Omental fat pad (tissue), 4 donors: ENCODE measurements around the gene UBE2Z. TPM values are rescaled to one million over a fixed set of nuclear protein-coding genes. Genes with fewer than 3 reads are reported as not detected.
A peak's percentile ranks its signal among the peaks of the same experiment; 100 is the strongest.
"Not testable (repeated sequence)": the region's sequence is repeated elsewhere in the genome, so short reads cannot be mapped to it uniquely, and the experiment has no call there.

Experiments used
- ATAC-seq: fragments of 150-250 bp; one replicate; pipeline ENCODE4 v1.9.1; 2016; ENCODE audit warnings: mild to moderate bottlenecking, moderate library complexity; ENCODE audit not compliant: low FRiP score
- DNase-seq: peaks from one replicate; pipeline ENCODE4 v3.0.0-alpha.2; 2019; ENCODE audit warnings: low spot score
- total RNA-seq, 4 donors: library from RNA; depleted of rRNA; stranded (reverse); fragments of >200 nt; gene quantifications; one replicate each; pipeline ENCODE4 v1.1.0, GENCODE V29; 2016
- TF ChIP-seq, protein P1 (sequence below), 3 donors: fragments of 450-650 bp; IDR thresholded peaks; one replicate each; pipeline ENCODE4 v1.5.1; 2016 to 2017; ENCODE audit warnings: antibody characterized with exemption in 3 of 3, mild to moderate bottlenecking in 3 of 3, moderate library complexity in 2 of 3

The UBE2Z gene
- total RNA-seq, 4 donors from 2014 or later: 54.0 to 63.2 (median 56.5) TPM

DNA sequence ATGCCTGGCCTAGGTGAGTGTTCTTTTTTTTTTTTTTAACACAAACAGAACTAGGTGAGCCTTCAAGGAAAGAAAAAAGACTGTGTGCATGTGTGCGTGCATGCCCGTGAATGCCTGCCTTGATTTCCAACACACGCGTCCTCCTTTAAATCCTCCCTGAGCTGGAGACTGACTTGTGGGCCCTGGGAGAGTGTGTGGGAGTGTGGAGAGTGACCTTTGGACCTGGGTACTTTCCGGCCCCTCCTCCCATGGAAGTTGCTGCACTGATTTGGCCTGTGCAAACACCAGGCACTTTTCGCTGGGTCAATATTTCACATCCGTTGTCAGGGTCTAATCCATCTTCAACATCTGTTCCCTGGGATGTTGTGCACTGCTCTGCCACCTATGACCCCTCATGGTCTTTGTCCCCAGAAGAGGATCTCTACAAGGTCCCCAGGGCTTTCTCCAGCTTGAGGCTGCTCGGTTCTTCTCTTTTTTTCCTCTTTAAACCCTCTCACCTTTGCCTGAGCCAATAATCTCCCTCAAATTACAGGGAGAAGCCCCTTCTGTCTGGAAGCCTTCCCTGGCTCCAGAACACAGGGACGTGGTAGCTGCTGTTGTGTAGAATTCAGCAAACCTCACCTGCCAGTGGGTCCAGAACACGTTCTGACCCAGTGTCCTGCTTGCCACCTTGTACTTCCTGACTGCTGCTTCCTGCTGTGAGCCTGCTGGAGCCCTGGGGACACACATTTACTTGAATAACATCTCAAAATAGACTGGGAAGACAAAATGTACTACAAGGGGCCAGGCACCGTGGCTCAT lies 36.5 kb upstream of the UBE2Z start:
- TF ChIP-seq, protein P1, sequence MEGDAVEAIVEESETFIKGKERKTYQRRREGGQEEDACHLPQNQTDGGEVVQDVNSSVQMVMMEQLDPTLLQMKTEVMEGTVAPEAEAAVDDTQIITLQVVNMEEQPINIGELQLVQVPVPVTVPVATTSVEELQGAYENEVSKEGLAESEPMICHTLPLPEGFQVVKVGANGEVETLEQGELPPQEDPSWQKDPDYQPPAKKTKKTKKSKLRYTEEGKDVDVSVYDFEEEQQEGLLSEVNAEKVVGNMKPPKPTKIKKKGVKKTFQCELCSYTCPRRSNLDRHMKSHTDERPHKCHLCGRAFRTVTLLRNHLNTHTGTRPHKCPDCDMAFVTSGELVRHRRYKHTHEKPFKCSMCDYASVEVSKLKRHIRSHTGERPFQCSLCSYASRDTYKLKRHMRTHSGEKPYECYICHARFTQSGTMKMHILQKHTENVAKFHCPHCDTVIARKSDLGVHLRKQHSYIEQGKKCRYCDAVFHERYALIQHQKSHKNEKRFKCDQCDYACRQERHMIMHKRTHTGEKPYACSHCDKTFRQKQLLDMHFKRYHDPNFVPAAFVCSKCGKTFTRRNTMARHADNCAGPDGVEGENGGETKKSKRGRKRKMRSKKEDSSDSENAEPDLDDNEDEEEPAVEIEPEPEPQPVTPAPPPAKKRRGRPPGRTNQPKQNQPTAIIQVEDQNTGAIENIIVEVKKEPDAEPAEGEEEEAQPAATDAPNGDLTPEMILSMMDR (IDR thresholded peaks at IDR 0.05): no peak
- DNase-seq (no peak), ATAC-seq (no peak)

DNA sequence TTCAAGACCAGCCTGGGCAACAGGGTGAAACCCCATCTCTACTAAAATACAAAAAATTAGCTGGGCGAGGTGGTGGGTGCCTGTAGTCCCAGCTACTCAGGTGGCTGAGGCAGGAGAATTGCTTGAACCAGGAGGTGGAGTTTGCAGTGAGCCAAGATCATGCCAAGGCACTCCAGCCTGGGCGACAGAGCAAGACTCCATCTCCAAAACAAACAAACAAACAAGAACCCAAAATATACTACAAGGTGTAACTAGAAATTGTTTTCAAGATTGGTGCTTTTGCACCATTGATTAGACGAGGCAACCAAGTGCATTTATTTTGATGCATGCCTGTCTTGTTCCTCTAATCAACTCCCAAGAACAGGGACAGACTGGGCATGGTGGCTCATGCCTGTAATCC lies 35.8 kb upstream of the UBE2Z start:
- not testable (repeated sequence) for DNase-seq, ATAC-seq

DNA sequence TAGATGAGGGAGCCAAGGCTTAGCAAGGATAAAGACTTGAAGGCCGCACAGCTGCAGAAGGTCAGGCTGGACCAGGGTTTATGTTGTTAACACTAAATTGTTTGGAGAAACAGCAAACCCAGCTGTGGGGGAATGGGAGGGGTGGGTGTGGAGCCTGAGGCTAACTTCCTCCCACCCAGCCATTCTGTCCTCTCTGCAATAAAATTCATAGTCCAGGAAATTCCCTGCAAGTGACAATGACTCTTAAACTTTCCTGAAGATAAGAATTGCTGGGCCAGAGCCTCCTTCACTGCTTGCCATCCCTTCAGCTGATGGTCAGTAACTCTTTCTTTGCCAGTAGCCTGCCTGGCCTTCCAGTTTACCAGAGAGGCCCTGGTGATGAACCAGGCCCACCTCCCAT lies 35.0 kb upstream of the UBE2Z start:
- no peak for ATAC-seq
- TF ChIP-seq, protein P1 (IDR thresholded peaks at IDR 0.05): no peak
- DNase-seq: no peak

DNA sequence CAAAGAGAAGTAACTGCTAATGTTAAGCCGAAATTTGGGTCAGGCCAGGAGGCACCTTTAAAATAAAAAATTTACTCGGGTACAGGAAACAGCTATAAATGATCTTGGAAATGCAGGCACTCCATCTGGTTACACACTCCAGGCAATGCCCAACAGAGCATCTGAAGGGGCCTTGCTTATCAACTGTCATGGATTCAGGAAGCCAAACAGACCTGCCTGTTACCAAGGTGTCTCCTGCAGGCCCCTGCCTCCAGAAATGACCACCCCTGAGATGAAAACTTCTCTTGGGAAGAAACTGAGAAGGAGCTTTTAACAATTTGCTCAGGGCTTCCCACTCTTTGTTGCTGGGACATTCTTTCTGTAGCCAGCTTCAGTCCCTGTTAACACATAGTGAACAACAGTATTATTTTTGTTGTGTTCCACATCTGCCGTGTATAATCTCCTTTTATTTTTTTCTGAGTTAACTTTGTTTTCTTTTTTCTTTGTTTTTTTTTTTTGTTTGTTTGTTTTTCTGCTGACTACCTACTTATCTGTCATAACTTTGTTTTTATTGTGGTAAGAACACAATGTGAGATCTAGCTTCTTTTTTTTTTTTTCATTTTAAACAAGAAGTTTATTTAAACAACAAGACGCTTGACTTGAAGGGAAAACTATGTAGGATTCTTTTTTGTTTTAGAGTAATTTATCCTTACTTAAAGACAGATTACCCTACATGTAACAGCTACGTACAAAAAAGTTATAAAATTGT lies 34.3 kb upstream of the UBE2Z start:
- ATAC-seq (no peak), DNase-seq (no peak)
- TF ChIP-seq, protein P1 (IDR thresholded peaks at IDR 0.05): no peak

DNA sequence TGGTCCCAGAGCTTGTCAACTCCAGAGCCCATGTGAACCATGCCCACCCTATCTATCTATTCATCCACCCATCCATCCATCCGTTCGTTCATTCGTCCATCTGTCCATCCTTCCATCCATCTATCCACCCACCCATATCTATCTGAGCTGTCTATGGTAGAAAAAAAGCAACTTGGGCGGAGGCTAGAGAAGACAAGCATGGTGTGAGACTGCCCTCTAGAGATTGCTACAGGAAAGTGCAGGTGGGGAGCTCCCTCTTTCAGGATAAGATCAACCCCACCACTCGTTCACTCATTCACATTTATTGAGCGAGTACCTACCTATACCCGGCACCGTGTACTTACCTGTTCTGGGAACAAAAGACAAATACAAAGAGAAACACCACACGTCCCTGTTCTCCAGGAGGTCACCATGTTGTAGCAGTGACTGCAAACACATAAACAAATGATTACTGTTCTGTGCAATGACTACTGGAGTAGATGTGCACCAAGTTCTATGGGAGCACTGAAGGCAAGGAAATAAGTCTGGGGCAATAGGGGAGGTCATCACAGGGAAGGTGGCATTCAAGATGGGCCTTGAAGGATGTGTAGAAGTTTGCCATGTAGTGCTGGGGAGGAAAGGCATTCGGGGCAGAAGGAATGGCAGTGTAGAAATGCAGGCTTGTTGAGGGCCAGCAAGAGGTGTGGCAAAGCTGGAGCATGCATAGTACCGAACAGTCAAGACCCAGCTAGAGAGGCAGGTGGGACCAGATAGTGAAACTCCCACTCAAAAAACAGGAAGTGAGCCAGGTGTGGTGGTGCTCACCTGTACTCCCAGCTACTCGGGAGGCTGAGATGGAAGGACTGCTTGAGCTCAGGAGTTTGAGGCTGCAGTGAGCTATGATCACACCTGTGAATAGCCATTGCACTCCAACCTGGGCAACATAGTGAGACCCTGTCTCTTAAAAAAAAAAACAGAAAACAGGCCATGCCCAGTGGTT lies 29.0 kb upstream of the UBE2Z start:
- TF ChIP-seq, protein P1 (IDR thresholded peaks at IDR 0.05): peak in 1 of 3 donors; percentile 64
- DNase-seq (no peak), ATAC-seq (peak; percentile 75)

DNA sequence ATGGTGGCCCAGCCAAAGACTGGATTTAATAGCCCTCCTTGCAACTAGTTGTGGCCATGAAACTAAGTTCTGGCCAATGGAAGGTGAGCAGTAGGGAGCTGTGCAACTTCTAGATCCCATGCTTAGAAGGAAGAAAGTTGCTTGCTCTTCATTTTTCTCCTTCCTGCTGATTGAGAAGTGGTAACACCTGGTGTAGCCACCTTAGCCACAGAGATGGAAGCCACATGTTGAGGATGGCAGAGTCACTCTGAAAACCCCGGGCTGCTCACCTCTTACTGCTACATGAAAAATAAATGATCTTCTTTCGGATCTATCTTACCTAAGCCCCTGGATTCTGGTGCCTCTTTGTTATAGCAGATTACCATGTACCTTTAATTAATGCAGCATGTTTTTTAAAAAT lies 25.9 kb upstream of the UBE2Z start:
- DNase-seq: no peak
- TF ChIP-seq, protein P1 (IDR thresholded peaks at IDR 0.05): no peak
- no peak for ATAC-seq

DNA sequence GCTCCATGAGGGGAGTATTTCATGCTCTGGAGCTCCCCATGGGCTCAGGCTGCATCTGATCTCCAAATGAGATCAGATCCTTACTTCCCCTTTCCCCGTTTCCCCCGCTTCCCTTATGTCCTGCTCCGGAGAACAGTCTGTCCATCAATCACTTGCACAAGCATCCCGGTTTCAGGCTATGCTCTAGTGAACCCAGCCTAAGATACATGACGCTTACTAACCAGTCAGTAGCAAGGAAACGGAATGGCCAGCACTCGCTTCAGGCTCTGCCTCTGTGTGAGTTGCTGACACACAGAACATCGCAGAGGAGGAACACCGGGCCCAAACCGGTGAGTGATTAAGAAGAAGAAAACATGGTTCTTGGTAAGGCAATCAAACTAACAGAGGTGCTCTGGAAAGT lies 25.0 kb upstream of the UBE2Z start:
- DNase-seq: no peak
- TF ChIP-seq, protein P1 (IDR thresholded peaks at IDR 0.05): no peak
- ATAC-seq: no peak
